Right lobe of liver (tissue), 6 donors: ENCODE data around the gene C1orf232. TPM values are rescaled to one million over a fixed set of nuclear protein-coding genes. Genes with fewer than 3 reads are reported as not detected.
A peak's percentile ranks its signal among the peaks of the same experiment; 100 is the strongest.

Source experiments
- ATAC-seq, 4 donors: fragments of 200-7000 bp; cut with Tn5 transposase; one replicate each; pipeline ENCODE4 v1.9.1; 2020; ENCODE audit warnings: mild to moderate bottlenecking in 4 of 4, moderate library complexity in 4 of 4
- DNase-seq, 3 donors: peaks; one replicate each; pipeline ENCODE4 v3.0.0-alpha.2; 2020
- H3K27ac ChIP-seq, 3 donors: fragments of 200-600 bp; one replicate each; pipeline ENCODE4 v1.8.0; 2022
- H3K27me3 ChIP-seq, 2 donors: fragments of 200-600 bp; one replicate each; pipeline ENCODE4 v1.8.0; 2022
- H3K36me3 ChIP-seq, 4 donors: fragments of 200-600 bp; sonication (generic) in 1 of 4; one replicate each; pipeline versions ENCODE4 v1.5.1 to v1.8.0; 2017 to 2022; ENCODE audit warnings: control low read depth in 1 of 4
- H3K4me1 ChIP-seq, 4 donors: fragments of 200-600 bp; sonication (generic) in 1 of 4; one replicate each; pipeline versions ENCODE4 v1.5.1 to v1.8.0; 2017 to 2022; ENCODE audit warnings: control low read depth in 1 of 4
- H3K4me3 ChIP-seq, 3 donors: fragments of 200-600 bp; one replicate each; pipeline ENCODE4 v1.8.0; 2022
- H3K9me3 ChIP-seq, 4 donors: fragments of 200-600 bp; sonication (generic) in 1 of 4; one replicate each; pipeline versions ENCODE4 v1.5.1 to v1.8.0; 2017 to 2022; ENCODE audit warnings: control low read depth in 1 of 4
- CTCF ChIP-seq, 4 donors: fragments of 200-600 bp in 3 of 4; fragments of 450-650 bp in 1 of 4; IDR thresholded peaks; one replicate each; pipeline versions ENCODE4 v1.5.1 to v1.8.0; 2016 to 2022; ENCODE audit warnings: antibody characterized with exemption in 4 of 4, mild to moderate bottlenecking in 2 of 4
- POLR2A ChIP-seq: fragments of 450-650 bp; IDR thresholded peaks from one replicate; pipeline ENCODE4 v1.6.1; 2017; ENCODE audit warnings: antibody characterized with exemption, mild to moderate bottlenecking
- WGBS: methylation state at CpG from one replicate; pipeline ENCODE4 v1.1.6; 2018; ENCODE audit warnings: low coverage, low lambda C conversion rate; ENCODE audit not compliant: insufficient coverage; ENCODE audit errors: missing lambda C conversion rate; 5-methylcytosine and 5-hydroxymethylcytosine counted together
- intact Hi-C, 2 donors: fragments of 100-400 bp; cut with DNase I; formaldehyde crosslinking; loops; one replicate each; pipeline versions ENCODE4 v1.11.2 to v1.14.1; 2022
- total RNA-seq, 6 experiments: library from RNA; depleted of rRNA in 2 of 6; stranded (reverse); fragments of >200 nt in 2 of 6; fragmentation: NEBNext Ultra II Directional in 3 of 6; extraction: Animal tissue kit (Norgen Biotek cat#: 25700) in 3 of 6; gene quantifications; one replicate each; pipeline versions ENCODE4 v1.1.0 to v1.2.4, GENCODE V29; 2016 to 2023
- donor health status: DM: no; HTN: yes; CAD: no.
- donor health status: DM: no; HTN: no; CAD: no.
- donor health status: DM: no; HTN: no; CAD: no.
- donor health status: DM: no; HTN: yes; CAD: no.
- donor health status: DM: no; HTN: yes; CAD: no.

C1orf232 gene
- total RNA-seq, 6 experiments from 2014 or later, result not detected

- H3K27ac ChIP-seq, result no peak overlapping the region
- no peaks in the 10 kb centered on the region for H3K27me3 ChIP-seq
- H3K4me3 ChIP-seq, result no peak overlapping the region
- WGBS, result 87% methylated on average over 4 of the region's 4 CpGs
- DNase-seq (no peak), ATAC-seq (no peak)
- TF ChIP-seq CTCF (IDR thresholded peaks at IDR 0.05), result no peak
- no peak for TF ChIP-seq POLR2A
- H3K9me3 ChIP-seq, result no peaks in the 10 kb centered on the region
- intact Hi-C loops, result no loop called here
- H3K4me1 ChIP-seq, result peaks cover 0 to 30% (median 3%) of the 10 kb centered on the region in 4 donors
- no peaks in the 10 kb centered on the region for H3K36me3 ChIP-seq
Measured at GRCh38 chr1:26129778-26130177, 39.0 kb downstream of the C1orf232 start.

- 44% methylated on average over 13 of the region's 13 CpGs for WGBS
- Histone ChIP-seq H3K27ac (peak overlapping the region in 1 of 3 donors; percentile 29), H3K36me3 (no peaks in the 10 kb centered on the region), H3K4me1 (peaks cover 0 to 34% (median 5%) of the 10 kb centered on the region in 4 donors), H3K27me3 (no peaks in the 10 kb centered on the region), H3K4me3 (no peak overlapping the region), H3K9me3 (no peaks in the 10 kb centered on the region)
- ATAC-seq (peak in 3 of 4 donors; percentile 24 to 33 (median 27)), DNase-seq (no peak)
- intact Hi-C loops, result no loop called here
- no peak for TF ChIP-seq CTCF (IDR thresholded peaks at IDR 0.05)
- no peak for TF ChIP-seq POLR2A
Measured at GRCh38 chr1:26127235-26128163, 41.3 kb downstream of the C1orf232 start.

- ATAC-seq (peak; percentile 38 to 61 (median 60)), DNase-seq (no peak)
- Histone ChIP-seq H3K27ac (peak overlapping the region in 2 of 3 donors; percentile 9 to 29), H3K4me1 (peaks cover 0 to 38% (median 5%) of the 10 kb centered on the region in 4 donors), H3K4me3 (no peak overlapping the region), H3K36me3 (no peaks in the 10 kb centered on the region), H3K27me3 (no peaks in the 10 kb centered on the region), H3K9me3 (no peaks in the 10 kb centered on the region)
- TF ChIP-seq CTCF (IDR thresholded peaks at IDR 0.05) (no peak), POLR2A (no peak)
- intact Hi-C loops, result no loop called here
- WGBS, result 63% methylated on average over 9 of the region's 9 CpGs
Measured at GRCh38 chr1:26126321-26127084, 42.3 kb downstream of the C1orf232 start.

GRCh38 chr1:26125946-26126320 lies 42.8 kb downstream of the C1orf232 start:
- no peaks in the 10 kb centered on the region for H3K9me3 ChIP-seq
- DNase-seq, result no peak
- 15% methylated on average over 1 of the region's 1 CpG for WGBS
- peak overlapping the region in 1 of 3 donors; percentile 9 for H3K27ac ChIP-seq
- no peaks in the 10 kb centered on the region for H3K27me3 ChIP-seq
- TF ChIP-seq CTCF (IDR thresholded peaks at IDR 0.05), result no peak
- no peak for TF ChIP-seq POLR2A
- H3K4me1 ChIP-seq, result peaks cover 0 to 38% (median 5%) of the 10 kb centered on the region in 4 donors
- intact Hi-C loops, result no loop called here
- ATAC-seq, result no peak
- H3K36me3 ChIP-seq, result no peaks in the 10 kb centered on the region
- no peak overlapping the region for H3K4me3 ChIP-seq
